Prostate gland (tissue), 2 donors: Measurements from ENCODE around the gene CARD9.

Source experiments
- CTCF ChIP-seq, 4 experiments: fragments of 200-600 bp in 2 of 4; fragments of 450-650 bp in 2 of 4; sonication (generic) in 2 of 4; IDR thresholded peaks; 1 replicate in 3 of 4; 2 replicates in 1 of 4; pipeline ENCODE4 v1.5.1; 2016 to 2019; ENCODE audit warnings: antibody characterized with exemption in 4 of 4, mild to moderate bottlenecking in 2 of 4, moderate library complexity in 2 of 4
- POLR2A ChIP-seq: fragments of 450-650 bp; IDR thresholded peaks from one replicate; pipeline ENCODE4 v1.6.1; 2016; ENCODE audit warnings: antibody characterized with exemption, mild to moderate bottlenecking
- POLR2AphosphoS5 ChIP-seq: sonication (generic); formaldehyde crosslinking; IDR thresholded peaks from one replicate; pipeline ENCODE4 v1.6.1; 2017; ENCODE audit warnings: antibody characterized with exemption

GRCh38 chr9:136386018-136386417, 12.5 kb upstream of the CARD9 start:
- TF ChIP-seq CTCF (IDR thresholded peaks at IDR 0.05) (no peak), POLR2AphosphoS5 (no peak), POLR2A (no peak)
